Neural progenitor cell (in vitro differentiated cells): Measurements from ENCODE around the gene CAV3. TPM values are rescaled to one million over a fixed set of nuclear protein-coding genes. Genes with fewer than 3 reads are reported as not detected.

Source experiments
- DNase-seq: peaks from one replicate; pipeline ENCODE4 v3.0.0-alpha.2; 2016; ENCODE audit warnings: low spot score
- H2AFZ ChIP-seq: fragments of 200-600 bp; sonication (generic); replicated peaks from 2 replicates; pipeline ENCODE4 v1.6.1; 2016; ENCODE audit warnings: antibody characterized with exemption
- H3F3A ChIP-seq: fragments of 200-600 bp; sonication (generic); 2 replicates; pipeline ENCODE4 v1.6.1; 2016; ENCODE audit warnings: antibody characterized with exemption, low read depth
- H3K27ac ChIP-seq: fragments of 200-600 bp; sonication (generic); 2 replicates; pipeline ENCODE4 v1.5.1; 2016; ENCODE audit warnings: mild to moderate bottlenecking
- H3K27me3 ChIP-seq: fragments of 200-600 bp; sonication (generic); 2 replicates; pipeline ENCODE4 v1.6.1; 2016; ENCODE audit warnings: mild to moderate bottlenecking, moderate library complexity
- H3K36me3 ChIP-seq: fragments of 200-600 bp; sonication (generic); 2 replicates; pipeline ENCODE4 v1.5.1; 2016
- H3K4me1 ChIP-seq: fragments of 200-600 bp; sonication (generic); 2 replicates; pipeline ENCODE4 v1.6.1; 2016; ENCODE audit warnings: mixed run types
- H3K4me2 ChIP-seq: fragments of 200-600 bp; sonication (generic); 2 replicates; pipeline ENCODE4 v1.6.1; 2016
- H3K4me3 ChIP-seq: fragments of 200-600 bp; sonication (generic); 2 replicates; pipeline ENCODE4 v1.5.1; 2016
- H3K79me2 ChIP-seq: fragments of 200-600 bp; sonication (generic); 2 replicates; pipeline ENCODE4 v1.6.1; 2016; ENCODE audit warnings: low read depth
- H3K9ac ChIP-seq: fragments of 200-600 bp; sonication (generic); 2 replicates; pipeline ENCODE4 v1.6.1; 2016
- H3K9me3 ChIP-seq: fragments of 200-600 bp; sonication (generic); 2 replicates; pipeline ENCODE4 v1.5.1; 2016; ENCODE audit warnings: low read depth
- H4K20me1 ChIP-seq: fragments of 200-600 bp; sonication (generic); 2 replicates; pipeline ENCODE4 v1.6.1; 2016; ENCODE audit warnings: low read depth
- H3K27ac Mint-ChIP-seq: 3 replicates; pipeline ENCODE4 v1.8.0; 2021; ENCODE audit warnings: mixed read lengths
- H3K27me3 Mint-ChIP-seq: 2 replicates; pipeline ENCODE4 v1.8.0; 2022; ENCODE audit warnings: low read depth, mild to moderate bottlenecking, inconsistent platforms, moderate library complexity, mixed read lengths; ENCODE audit not compliant: insufficient read depth
- H3K36me3 Mint-ChIP-seq: 3 replicates; pipeline ENCODE4 v1.8.0; 2021; ENCODE audit warnings: mixed read lengths
- H3K4me1 Mint-ChIP-seq: 3 replicates; pipeline ENCODE4 v1.8.0; 2021; ENCODE audit warnings: mixed read lengths
- H3K4me3 Mint-ChIP-seq: 3 replicates; pipeline ENCODE4 v1.8.0; 2021; ENCODE audit warnings: mild to moderate bottlenecking, moderate library complexity, mixed read lengths
- H3K9me3 Mint-ChIP-seq: 3 replicates; pipeline ENCODE4 v1.8.0; 2020; ENCODE audit warnings: mixed read lengths
- CTCF ChIP-seq: fragments of 200-600 bp; sonication (generic); IDR thresholded peaks from 2 replicates; pipeline ENCODE4 v1.5.1; 2017; ENCODE audit warnings: antibody characterized with exemption, mild to moderate bottlenecking
- EZH2 ChIP-seq: fragments of 200-600 bp; sonication (generic); IDR thresholded peaks from 2 replicates; pipeline ENCODE4 v1.6.1; 2017; ENCODE audit warnings: antibody characterized with exemption, mild to moderate bottlenecking, moderate library complexity
- EZH2phosphoT487 ChIP-seq: fragments of 200-600 bp; sonication (generic); IDR thresholded peaks from 2 replicates; pipeline ENCODE4 v1.6.1; 2017; ENCODE audit warnings: antibody characterized with exemption
- total RNA-seq: library from RNA; depleted of rRNA; stranded (reverse); fragments of >200 nt; gene quantifications from 2 replicates; pipeline ENCODE4 v1.2.3, GENCODE V29; 2015; ENCODE audit warnings: low replicate concordance

CAV3 gene
- total RNA-seq, 1 donor from 2014 or later = not detected

DNA sequence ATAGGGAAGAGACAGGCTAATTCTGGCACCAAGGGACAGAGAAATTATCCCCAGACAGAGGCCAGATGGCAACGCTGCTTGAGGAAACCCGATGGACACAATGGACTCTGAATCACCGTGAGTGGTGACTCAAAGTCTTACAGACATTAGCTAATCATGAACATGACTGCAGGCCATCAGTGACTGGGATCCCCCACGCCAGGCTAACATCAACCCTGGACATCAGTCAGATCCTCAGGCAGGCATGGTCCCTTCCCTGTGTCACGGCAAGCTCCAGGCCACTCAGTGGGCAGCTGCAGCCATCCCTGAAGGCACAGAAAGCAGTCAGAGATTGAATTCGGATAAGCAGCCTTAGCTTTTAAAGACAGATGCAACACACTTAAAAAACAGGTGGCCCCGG is 59.6 kb downstream of the CAV3 start:
- no peak for DNase-seq
- peaks cover 5% of the 10 kb centered on the region for H3K9me3 Mint-ChIP-seq
- H3K36me3 Mint-ChIP-seq = no peaks in the 10 kb centered on the region
- Histone ChIP-seq H3K79me2 (no peaks in the 10 kb centered on the region), H3K36me3 (no peaks in the 10 kb centered on the region), H3K27ac (no peak overlapping the region), H3K27me3 (no peaks in the 10 kb centered on the region), H4K20me1 (no peaks in the 10 kb centered on the region), H3K4me3 (no peak overlapping the region), H3K9ac (no peak overlapping the region), H3K4me2 (no peak overlapping the region), H2AFZ (no peak overlapping the region), H3K4me1 (peaks cover 4% of the 10 kb centered on the region), H3F3A (no peaks in the 10 kb centered on the region), H3K9me3 (no peaks in the 10 kb centered on the region)
- H3K4me3 Mint-ChIP-seq = no peak overlapping the region
- no peaks in the 10 kb centered on the region for H3K27me3 Mint-ChIP-seq
- TF ChIP-seq CTCF (no peak), EZH2 (no peak), EZH2phosphoT487 (no peak)
- H3K27ac Mint-ChIP-seq = no peak overlapping the region
- peaks cover 13% of the 10 kb centered on the region for H3K4me1 Mint-ChIP-seq

DNA sequence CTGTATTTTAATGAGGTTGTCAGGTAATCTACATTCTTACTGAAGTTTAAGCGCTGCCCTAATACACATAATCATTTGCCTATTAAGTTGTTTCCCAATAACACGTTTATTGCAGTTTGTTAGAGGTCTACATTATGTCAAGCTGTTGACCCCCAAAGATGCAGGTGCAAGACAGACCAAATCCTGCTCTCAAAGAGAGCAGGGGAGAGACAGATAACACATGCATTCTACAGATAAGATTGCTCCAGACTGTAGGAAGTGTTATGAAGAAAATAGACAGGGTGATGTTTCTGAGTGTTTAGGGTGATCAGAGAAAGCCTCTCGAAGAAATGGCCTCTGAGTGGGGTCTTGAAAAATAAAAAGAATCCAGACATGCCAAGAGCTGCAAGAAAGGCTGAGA is 60.6 kb downstream of the CAV3 start:
- Histone ChIP-seq H3K4me3 (no peak overlapping the region), H2AFZ (no peak overlapping the region), H4K20me1 (no peaks in the 10 kb centered on the region), H3K27me3 (no peaks in the 10 kb centered on the region), H3K36me3 (no peaks in the 10 kb centered on the region), H3K27ac (no peak overlapping the region), H3K4me2 (no peak overlapping the region), H3K4me1 (peaks cover 4% of the 10 kb centered on the region), H3F3A (no peaks in the 10 kb centered on the region), H3K9me3 (no peaks in the 10 kb centered on the region), H3K9ac (no peak overlapping the region), H3K79me2 (no peaks in the 10 kb centered on the region)
- no peak overlapping the region for H3K4me3 Mint-ChIP-seq
- H3K9me3 Mint-ChIP-seq = peaks cover 2% of the 10 kb centered on the region
- TF ChIP-seq CTCF (no peak), EZH2 (no peak), EZH2phosphoT487 (no peak)
- H3K4me1 Mint-ChIP-seq = peaks cover 13% of the 10 kb centered on the region
- H3K27me3 Mint-ChIP-seq = no peaks in the 10 kb centered on the region
- no peak for DNase-seq
- H3K36me3 Mint-ChIP-seq = no peaks in the 10 kb centered on the region
- peak overlapping the region; percentile 44 for H3K27ac Mint-ChIP-seq

Other genes starting within 250 kb of the CAV3 start
- gene LMCD1, start 232.0 kb upstream of the CAV3 start, total RNA-seq = 0.15 TPM in 1 of 2 replicates, not detected in the other
- 0.22 and 0.37 TPM in 2 replicates for gene SSUH2, start 89.0 kb upstream of the CAV3 start, total RNA-seq
- 2.0 and 3.9 TPM in 2 replicates for gene OXTR, start 35.8 kb downstream of the CAV3 start, total RNA-seq
- gene RAD18, start 229.7 kb downstream of the CAV3 start, total RNA-seq = 13.9 and 22.1 TPM in 2 replicates